Endothelial cell of umbilical vein (primary cell): ENCODE measurements around the gene DISP3. TPM values are rescaled to one million over a fixed set of nuclear protein-coding genes. Genes with fewer than 3 reads are reported as not detected.

Experiments
- BruUV-seq: library from RNA; stranded (reverse); fragments of 400-500 nt; replicated peaks from 2 replicates; lab custom pipeline; 2021; lab: Mats Ljungman, UMichigan
- CTCF ChIA-PET: fragments of 300-600, 350-600 bp; sonication (Branson Sonifier 250); formaldehyde crosslinking; loops from one replicate; lab custom pipeline; 2021; ENCODE audit warnings: antibody characterized with exemption, inconsistent platforms; lab: Charles Lee
- POLR2A ChIA-PET: fragments of 300-600, 350-600 bp; sonication (Branson Sonifier 250); formaldehyde crosslinking; loops from one replicate; lab custom pipeline; 2021; ENCODE audit warnings: antibody characterized with exemption, inconsistent platforms; lab: Charles Lee
- DNase-seq: peaks from one replicate; pipeline ENCODE4 v3.0.0-alpha.2; 2011; ENCODE audit warnings: low read depth, low spot score
- FAIRE-seq: peaks from 2 replicates; lab custom pipeline; 2011; peaks lifted over from hg19 to GRCh38; lab: Jason Lieb, UNC
- H2AFZ ChIP-seq: 2 replicates; pipeline ENCODE4 v1.6.0; 2012; ENCODE audit warnings: low read depth, low read length, control low read depth, inconsistent platforms
- H3K27ac ChIP-seq: 2 replicates; pipeline ENCODE4 v1.5.1; 2011; ENCODE audit warnings: low read depth, mild to moderate bottlenecking, control low read depth, low read length, moderate library complexity; ENCODE audit not compliant: insufficient read depth
- H3K27me3 ChIP-seq, 2 experiments: 2 replicates each; pipeline versions ENCODE4 v1.6.0 to v1.6.1; 2011; ENCODE audit warnings: low read length in 2 of 2, mixed read lengths in 1 of 2; ENCODE audit not compliant: control insufficient read depth in 2 of 2, insufficient read depth in 2 of 2
- H3K36me3 ChIP-seq, 2 experiments: 2 replicates in 1 of 2; 3 replicates in 1 of 2; pipeline ENCODE4 v1.5.1; 2011; ENCODE audit warnings: low read length in 2 of 2, mild to moderate bottlenecking in 1 of 2, moderate library complexity in 1 of 2; ENCODE audit not compliant: control insufficient read depth in 2 of 2, insufficient read depth in 2 of 2; ENCODE audit errors: extremely low read depth in 1 of 2
- H3K4me1 ChIP-seq: 3 replicates; pipeline ENCODE4 v1.5.1; 2011; ENCODE audit warnings: mild to moderate bottlenecking, low read length; ENCODE audit not compliant: control insufficient read depth, insufficient read depth; ENCODE audit errors: extremely low read depth
- H3K4me2 ChIP-seq: 2 replicates; pipeline ENCODE4 v1.6.1; 2011; ENCODE audit warnings: low read length, control low read depth, mixed read lengths; ENCODE audit not compliant: insufficient read depth
- H3K4me3 ChIP-seq, 3 experiments: fragments of 200-600 bp in 1 of 3; sonication (generic), shearing (Covaris generic) in 1 of 3; replicated peaks in 1 of 3; 2 replicates each; pipeline ENCODE4 v1.5.1; 2011 to 2016; ENCODE audit warnings: control low read depth in 3 of 3, low read length in 3 of 3, mild to moderate bottlenecking in 2 of 3, inconsistent platforms in 1 of 3, low read depth in 1 of 3, moderate library complexity in 1 of 3; ENCODE audit not compliant: insufficient read depth in 1 of 3
- H3K79me2 ChIP-seq: 2 replicates; pipeline ENCODE4 v1.6.0; 2012; ENCODE audit warnings: low read length, inconsistent platforms; ENCODE audit not compliant: control insufficient read depth, insufficient read depth
- H3K9ac ChIP-seq: replicated peaks from 2 replicates; pipeline ENCODE3; 2011; ENCODE audit warnings: low read length, control low read depth; ENCODE audit not compliant: insufficient read depth; ENCODE audit errors: extremely low read depth
- H3K9me1 ChIP-seq: replicated peaks from 3 replicates; pipeline ENCODE4 v1.6.0; 2011; ENCODE audit warnings: mild to moderate bottlenecking, low read length; ENCODE audit not compliant: control insufficient read depth, insufficient read depth; ENCODE audit errors: extremely low read depth
- H3K9me3 ChIP-seq: replicated peaks from 2 replicates; pipeline ENCODE4 v1.5.1; 2012; ENCODE audit warnings: low read length, inconsistent platforms; ENCODE audit not compliant: control insufficient read depth, insufficient read depth
- H4K20me1 ChIP-seq: replicated peaks from 2 replicates; pipeline ENCODE3; 2011; ENCODE audit warnings: mild to moderate bottlenecking, low read length; ENCODE audit not compliant: control insufficient read depth, insufficient read depth; ENCODE audit errors: extremely low read depth
- CTCF ChIP-seq, 2 donors: IDR thresholded peaks; 1 replicate in 1 of 2; 2 replicates in 1 of 2; pipeline ENCODE4 v1.5.1; 2011; ENCODE audit warnings: low read length in 2 of 2, mild to moderate bottlenecking in 2 of 2, moderate library complexity in 2 of 2, control low read depth in 1 of 2, inconsistent platforms in 1 of 2, low read depth in 1 of 2; ENCODE audit not compliant: insufficient read depth in 1 of 2; ENCODE audit errors: extremely low read depth in 1 of 2
- EZH2 ChIP-seq: IDR thresholded peaks from 2 replicates; pipeline ENCODE4 v1.6.1; 2012; ENCODE audit warnings: borderline replicate concordance, low read depth, mild to moderate bottlenecking, moderate library complexity, low read length, inconsistent platforms; ENCODE audit not compliant: severe bottlenecking
- FOS ChIP-seq: IDR thresholded peaks from 2 replicates; pipeline ENCODE4 v1.6.1; 2011; ENCODE audit warnings: mild to moderate bottlenecking, low read length, moderate library complexity, borderline replicate concordance; ENCODE audit not compliant: insufficient read depth
- GATA2 ChIP-seq: IDR thresholded peaks from 2 replicates; pipeline ENCODE4 v1.7.0; 2011; ENCODE audit warnings: low read depth, mild to moderate bottlenecking, moderate library complexity, mixed read lengths, low read length; ENCODE audit not compliant: insufficient read length, insufficient read depth
- JUN ChIP-seq: IDR thresholded peaks from 2 replicates; pipeline ENCODE4 v1.6.1; 2011; ENCODE audit warnings: borderline replicate concordance, low read depth; ENCODE audit not compliant: insufficient read length, insufficient read depth
- MAX ChIP-seq: IDR thresholded peaks from 2 replicates; pipeline ENCODE4 v1.6.1; 2011; ENCODE audit not compliant: insufficient read depth, insufficient read length
- MYC ChIP-seq: IDR thresholded peaks from one replicate; pipeline ENCODE4 v1.6.1; 2011; ENCODE audit warnings: mild to moderate bottlenecking, low read depth, low read length
- POLR2A ChIP-seq: IDR thresholded peaks from 2 replicates; pipeline ENCODE4 v1.6.1; 2012; ENCODE audit warnings: low read depth, mild to moderate bottlenecking, control low read depth, low read length
- POLR2AphosphoS5 ChIP-seq: IDR thresholded peaks from 2 replicates; pipeline ENCODE4 v1.6.1; 2012; ENCODE audit warnings: low read depth, mild to moderate bottlenecking, control low read depth, low read length, moderate library complexity; ENCODE audit not compliant: insufficient read depth
- dilution Hi-C: fragments of 300-500 bp; cut with MboI; formaldehyde crosslinking; loops from one replicate; pipeline ENCODE4 v1.15.0; 2019; ENCODE audit warnings: low sequenced_read_pairs; ENCODE audit not compliant: extremely low pct_ligation_motif_present
- intact Hi-C: fragments of 100-400 bp; cut with micrococcal nuclease; formaldehyde crosslinking; loops from one replicate; pipeline ENCODE4 v1.10.0; 2022
- polyA plus RNA-seq, 4 experiments: library from polyadenylated mRNA; depleted of rRNA in 3 of 4; stranded (reverse) in 3 of 4; unstranded in 1 of 4; fragments of >200 nt; gene quantifications; 2 replicates each; pipeline versions ENCODE4 v1.2.1 to v1.2.3, GENCODE V29; 2011 to 2012; ENCODE audit warnings: missing spikeins in 1 of 4
- total RNA-seq: library from RNA; stranded (reverse); gene quantifications from 2 replicates; pipeline ENCODE4 v1.2.3, GENCODE V29; 2021

Gene DISP3
- total and polyA plus RNA-seq, 2 donors (not counting 3 experiments of a cell fraction or from before 2014, with no cell fraction given), result 0.26 to 0.49 TPM

GRCh38 chr1:11466416-11466815, 12.5 kb upstream of the DISP3 start:
- no peak overlapping the region for H3K9ac ChIP-seq
- no peak overlapping the region for H3K4me2 ChIP-seq
- ChIA-PET CTCF (no interaction called here), POLR2A (no interaction called here)
- no peak overlapping the region for H2AFZ ChIP-seq
- H3K79me2 ChIP-seq, result no peaks in the 10 kb centered on the region
- dilution Hi-C loops, result no loop called here
- H3K4me3 ChIP-seq, result no peak overlapping the region
- intact Hi-C loops, result no loop called here
- DNase-seq (no peak), FAIRE-seq (no peak)
- TF ChIP-seq CTCF (IDR thresholded peaks at IDR 0.05; ENCODE audit: extremely low read depth in 1 of 2, insufficient read depth in 1 of 2, low read depth in 1 of 2, low read length in 2 of 2), result no peak
- no peak for TF ChIP-seq GATA2
- TF ChIP-seq JUN, result no peak
- TF ChIP-seq FOS, result no peak
- TF ChIP-seq EZH2, result no peak
- no peak for TF ChIP-seq POLR2A
- TF ChIP-seq MYC, result no peak
- TF ChIP-seq MAX, result no peak
- no peak for TF ChIP-seq POLR2AphosphoS5
- H3K27ac ChIP-seq, result no peak overlapping the region
- BruUV-seq, result no TSS peak
- H3K9me3 ChIP-seq, result no peaks in the 10 kb centered on the region
- no peaks in the 10 kb centered on the region for H3K27me3 ChIP-seq
- no peaks in the 10 kb centered on the region for H3K4me1 ChIP-seq
- H4K20me1 ChIP-seq, result no peaks in the 10 kb centered on the region
- H3K9me1 ChIP-seq, result no peaks in the 10 kb centered on the region
- H3K36me3 ChIP-seq, result no peaks in the 10 kb centered on the region
